Measurements from ENCODE around the gene SPEF2.

Gene SPEF2, protein sequence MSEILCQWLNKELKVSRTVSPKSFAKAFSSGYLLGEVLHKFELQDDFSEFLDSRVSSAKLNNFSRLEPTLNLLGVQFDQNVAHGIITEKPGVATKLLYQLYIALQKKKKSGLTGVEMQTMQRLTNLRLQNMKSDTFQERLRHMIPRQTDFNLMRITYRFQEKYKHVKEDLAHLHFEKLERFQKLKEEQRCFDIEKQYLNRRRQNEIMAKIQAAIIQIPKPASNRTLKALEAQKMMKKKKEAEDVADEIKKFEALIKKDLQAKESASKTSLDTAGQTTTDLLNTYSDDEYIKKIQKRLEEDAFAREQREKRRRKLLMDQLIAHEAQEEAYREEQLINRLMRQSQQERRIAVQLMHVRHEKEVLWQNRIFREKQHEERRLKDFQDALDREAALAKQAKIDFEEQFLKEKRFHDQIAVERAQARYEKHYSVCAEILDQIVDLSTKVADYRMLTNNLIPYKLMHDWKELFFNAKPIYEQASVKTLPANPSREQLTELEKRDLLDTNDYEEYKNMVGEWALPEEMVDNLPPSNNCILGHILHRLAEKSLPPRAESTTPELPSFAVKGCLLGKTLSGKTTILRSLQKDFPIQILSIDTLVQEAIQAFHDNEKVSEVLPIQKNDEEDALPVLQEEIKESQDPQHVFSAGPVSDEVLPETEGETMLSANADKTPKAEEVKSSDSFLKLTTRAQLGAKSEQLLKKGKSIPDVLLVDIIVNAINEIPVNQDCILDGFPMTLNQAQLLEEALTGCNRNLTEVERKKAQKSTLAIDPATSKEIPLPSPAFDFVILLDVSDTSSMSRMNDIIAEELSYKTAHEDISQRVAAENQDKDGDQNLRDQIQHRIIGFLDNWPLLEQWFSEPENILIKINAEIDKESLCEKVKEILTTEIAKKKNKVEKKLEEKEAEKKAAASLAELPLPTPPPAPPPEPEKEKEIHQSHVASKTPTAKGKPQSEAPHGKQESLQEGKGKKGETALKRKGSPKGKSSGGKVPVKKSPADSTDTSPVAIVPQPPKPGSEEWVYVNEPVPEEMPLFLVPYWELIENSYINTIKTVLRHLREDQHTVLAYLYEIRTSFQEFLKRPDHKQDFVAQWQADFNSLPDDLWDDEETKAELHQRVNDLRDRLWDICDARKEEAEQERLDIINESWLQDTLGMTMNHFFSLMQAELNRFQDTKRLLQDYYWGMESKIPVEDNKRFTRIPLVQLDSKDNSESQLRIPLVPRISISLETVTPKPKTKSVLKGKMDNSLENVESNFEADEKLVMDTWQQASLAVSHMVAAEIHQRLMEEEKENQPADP (N-terminal part only)

DNA sequence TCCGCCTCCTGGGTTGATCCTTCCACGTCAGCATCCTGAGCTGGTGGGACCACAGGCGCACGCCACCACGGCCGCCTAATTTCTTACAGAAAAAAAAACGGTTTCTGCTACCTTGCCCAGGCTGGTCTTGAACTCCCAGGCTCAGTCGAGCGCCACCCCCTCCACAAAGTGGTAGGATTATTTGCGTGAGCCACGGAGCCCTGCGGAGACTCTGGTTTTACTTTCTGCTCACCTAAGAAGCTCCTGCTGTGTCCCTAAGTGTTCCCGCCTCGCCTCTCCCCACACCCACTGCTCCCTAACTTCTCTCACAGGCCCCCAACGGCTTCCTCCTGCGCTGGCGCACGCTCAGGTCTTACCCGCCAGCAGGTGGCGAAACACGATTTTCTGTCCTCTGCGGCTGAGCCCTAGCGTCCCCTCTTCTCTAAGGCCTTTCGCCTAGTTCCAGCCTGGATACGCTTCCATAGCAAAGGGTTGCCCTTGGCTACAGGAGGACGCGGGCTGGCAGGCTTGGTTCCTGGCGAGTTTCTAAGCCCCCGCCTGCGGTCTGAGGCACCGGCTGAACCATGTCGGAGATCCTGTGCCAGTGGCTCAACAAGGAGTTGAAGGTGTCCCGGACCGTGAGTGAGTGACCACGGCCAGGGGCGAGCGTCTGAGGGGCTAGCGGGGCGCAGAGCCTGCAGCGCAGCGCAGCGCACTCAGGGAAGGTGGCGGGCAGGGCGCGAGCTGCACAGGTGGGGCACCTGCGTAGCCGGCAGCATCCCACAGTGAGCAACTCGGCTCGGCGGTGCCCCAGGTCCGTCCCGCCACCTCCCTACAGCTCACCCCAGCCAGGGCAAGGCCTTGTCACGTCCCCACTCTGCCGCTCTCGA lies at the start of gene SPEF2:
TSS of gene SPEF2 (plus strand) at position 429 of the 869 bp plus-strand sequence. CDS start at position 564, 135 bp downstream.
- peak; percentile 64 for DNase-seq (ENCODE audit: low read depth)

DNA sequence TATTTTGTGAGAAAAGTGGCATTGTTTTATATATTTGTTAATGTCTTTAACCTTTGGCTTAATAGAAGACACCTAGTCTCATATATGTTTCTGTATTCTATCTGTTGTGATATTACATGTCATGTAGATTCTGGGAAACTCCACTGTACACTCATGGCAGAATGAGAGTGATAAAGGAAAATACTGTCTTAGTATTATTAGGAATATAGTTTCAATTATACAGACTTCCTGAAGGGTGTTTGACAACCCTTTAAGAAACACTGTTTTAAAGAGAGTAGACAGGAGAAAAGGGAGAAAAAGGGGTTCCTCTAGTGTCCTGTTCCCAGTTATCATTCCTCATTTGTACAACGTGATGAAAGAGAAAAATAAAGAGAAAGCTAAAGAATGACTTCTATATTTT lies 42.1 kb upstream of the SPEF2 start:
- no peak for DNase-seq (ENCODE audit: low read depth)

DNA sequence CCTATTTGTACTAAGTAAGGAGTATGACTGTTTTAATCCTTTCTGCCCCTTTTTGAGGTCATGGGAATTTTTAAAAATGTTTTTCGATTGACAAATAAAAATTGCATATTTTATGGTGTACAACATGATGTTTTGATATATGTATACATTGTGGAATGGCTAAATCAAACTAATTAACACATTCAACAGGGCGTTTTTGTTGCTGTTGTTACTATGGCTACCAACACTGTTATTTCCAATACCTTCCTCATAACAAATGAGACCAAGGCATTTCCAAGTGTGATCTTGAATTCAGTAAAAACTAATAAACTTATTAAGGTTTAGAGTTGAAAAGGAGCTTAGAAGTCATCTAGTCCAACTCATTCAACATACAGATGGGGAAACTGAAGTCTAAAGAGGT lies 30.2 kb upstream of the SPEF2 start:
- no peak for DNase-seq (ENCODE audit: low read depth)

DNA sequence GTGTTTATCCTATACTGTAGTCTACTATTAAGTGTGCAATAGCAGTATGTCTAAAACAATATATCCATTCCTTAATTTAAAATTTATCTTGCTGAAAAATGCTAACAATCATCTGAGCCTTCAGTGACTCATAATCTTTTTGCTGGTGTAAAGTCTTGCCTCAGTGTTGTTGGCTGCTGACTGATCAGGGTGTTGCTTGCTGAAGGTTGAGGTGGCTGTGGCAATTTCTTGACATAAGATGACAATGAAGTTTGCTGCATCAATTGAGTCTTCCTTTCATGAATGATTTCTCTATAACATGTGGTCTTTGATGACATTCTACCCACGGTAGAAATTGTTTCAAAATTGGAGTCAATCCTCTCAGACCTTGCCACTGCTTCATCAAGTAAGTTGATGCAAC lies 24.3 kb upstream of the SPEF2 start:
- no peak for DNase-seq (ENCODE audit: low read depth)

DNA sequence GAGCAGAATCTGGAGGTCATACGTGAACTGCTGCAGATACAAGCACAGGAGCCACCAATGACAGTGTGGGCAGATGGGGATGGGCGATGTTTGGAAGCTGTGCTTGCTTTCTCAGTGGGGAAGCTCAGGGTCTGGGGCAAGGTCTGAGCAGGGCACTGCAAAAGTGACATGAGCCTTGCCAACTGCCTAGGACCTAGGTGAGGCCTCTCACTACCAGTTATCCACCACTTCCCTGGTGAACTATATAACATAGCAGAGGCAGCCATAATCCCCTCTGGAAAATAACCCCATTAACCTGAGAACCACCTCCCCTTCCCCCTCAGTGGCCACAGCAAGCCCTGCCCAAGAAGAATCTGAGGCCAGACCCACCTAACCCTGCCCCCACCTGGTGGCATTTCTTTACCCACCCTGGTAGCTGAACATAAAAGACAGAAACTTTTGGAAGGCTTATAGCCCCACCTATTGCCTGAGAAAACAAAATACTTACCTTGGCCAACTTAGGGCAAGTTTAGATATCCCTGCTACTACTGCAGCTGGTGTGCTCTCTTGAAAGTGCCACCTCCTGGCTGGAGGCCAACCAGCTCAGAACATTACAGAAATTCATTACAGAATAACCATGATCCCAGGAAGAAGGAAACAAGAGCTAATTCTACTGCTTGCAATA lies 18.8 kb upstream of the SPEF2 start:
- no peak for DNase-seq (ENCODE audit: low read depth)

DNA sequence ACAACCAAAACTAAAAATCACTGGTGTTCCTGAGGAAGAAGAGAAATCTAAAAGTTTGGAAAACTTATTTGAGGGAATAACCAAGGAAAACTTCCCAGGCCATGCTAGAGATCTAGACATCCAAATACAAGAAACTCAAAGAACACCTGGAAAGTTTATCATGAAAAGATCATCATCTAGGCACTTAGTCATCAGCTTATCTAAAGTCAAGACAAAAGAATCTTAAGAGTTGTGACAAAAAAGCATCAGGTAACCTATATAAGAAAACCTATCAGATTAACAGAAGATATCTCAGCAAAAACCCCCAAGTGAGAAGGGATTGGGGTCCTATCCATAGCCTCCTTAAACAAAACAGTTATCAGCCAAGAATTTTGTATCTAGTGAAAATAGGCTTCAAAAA lies 17.1 kb upstream of the SPEF2 start:
- no peak for DNase-seq (ENCODE audit: low read depth)

DNA sequence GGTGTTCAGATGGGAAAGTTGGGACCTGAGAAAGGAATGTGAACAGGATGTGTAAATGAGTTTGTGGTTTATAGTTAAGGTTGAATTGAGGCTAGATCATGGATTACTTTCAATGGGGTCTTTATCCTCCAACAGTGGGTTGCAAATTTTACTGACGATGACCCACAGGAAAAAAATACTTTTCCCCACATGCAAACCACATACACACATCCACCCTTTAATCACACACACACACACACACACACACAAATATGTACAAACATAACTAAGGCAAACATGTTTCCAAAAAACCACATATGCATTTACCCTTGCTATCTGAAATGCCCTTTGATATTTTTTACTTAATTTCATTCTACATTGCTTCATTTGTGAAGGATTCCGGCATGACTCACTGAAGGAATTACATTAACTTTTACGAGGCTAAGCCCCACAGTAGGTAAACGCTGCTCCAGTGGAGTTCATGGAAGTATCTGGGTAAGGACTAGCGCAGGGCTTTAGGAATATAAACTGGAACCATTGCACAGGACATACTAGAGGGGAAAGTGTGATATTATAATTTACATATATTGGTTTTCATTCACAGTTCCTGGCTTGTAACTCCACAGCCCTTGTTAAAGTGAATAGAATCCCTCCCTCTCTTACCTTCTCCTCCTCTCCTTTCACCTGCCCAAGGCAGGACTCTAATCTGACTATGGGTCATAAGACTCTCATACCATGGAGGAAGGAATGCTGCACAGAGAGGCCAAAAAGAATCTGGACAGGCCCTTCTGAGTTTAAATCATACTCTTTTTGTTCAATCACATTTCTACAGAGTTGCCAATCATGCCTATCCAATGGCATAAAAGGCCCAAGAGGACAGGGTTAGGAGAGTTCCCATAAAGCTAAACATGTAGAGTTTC lies 8.5 kb upstream of the SPEF2 start:
- no peak for DNase-seq (ENCODE audit: low read depth)

DNA sequence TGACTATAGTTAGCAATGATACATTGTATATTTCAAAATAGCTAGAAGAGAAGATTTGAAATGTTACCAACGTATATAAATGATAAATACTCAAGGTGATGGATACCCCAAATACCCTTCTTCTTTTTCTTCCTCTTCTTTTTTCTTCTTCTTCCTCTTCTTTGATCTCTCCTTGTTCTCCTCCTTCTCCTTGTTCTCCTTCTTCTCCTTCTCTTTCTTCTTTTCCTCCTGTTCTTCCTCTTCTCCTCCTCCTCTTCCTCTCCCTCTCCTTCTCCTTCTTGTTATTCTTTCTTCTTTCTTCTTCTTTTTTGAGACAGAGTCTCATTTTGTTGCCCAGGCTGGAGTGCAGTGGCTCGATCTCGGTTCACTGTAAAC lies 616 bp upstream of the SPEF2 start:
- no peak for DNase-seq (ENCODE audit: low read depth)

DNA sequence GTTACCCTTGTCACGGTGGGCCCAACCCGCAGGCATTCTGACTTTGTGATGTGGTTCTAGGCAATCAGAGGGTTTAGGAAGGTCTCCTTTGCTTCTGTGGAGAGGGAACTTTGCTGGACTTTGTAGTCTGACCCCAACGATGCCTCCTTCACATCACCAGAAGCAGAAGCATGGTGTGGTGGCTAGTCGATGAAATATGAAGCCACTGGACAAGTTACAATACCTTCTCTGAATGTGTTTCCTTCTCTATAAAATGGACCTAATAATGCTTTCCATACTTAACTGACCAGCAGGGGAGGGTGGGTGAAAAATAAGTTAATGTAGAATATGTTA lies 607 bp downstream of the SPEF2 start:
- DNase-seq (ENCODE audit: low read depth) = no peak

DNA sequence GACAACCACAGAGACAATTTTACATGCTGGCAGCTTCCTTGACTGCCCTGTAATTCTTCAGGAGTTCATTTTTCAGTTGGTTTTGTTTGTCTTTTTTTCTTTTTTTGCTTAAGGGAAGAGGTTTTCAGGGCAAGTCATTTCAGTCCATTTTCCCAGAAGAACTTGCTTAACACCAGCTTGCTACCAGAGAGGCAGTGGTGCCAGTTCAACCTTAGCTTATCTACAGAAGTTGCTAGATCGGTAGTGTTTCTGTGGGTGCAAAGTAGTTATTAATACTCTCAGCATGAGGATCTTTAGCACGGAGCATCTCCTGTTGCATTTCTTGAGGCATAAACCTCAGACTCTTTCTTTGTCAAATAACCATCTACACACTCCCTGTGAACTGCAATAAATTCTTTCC lies 1.1 kb downstream of the SPEF2 start:
- DNase-seq (ENCODE audit: low read depth) = no peak

DNA sequence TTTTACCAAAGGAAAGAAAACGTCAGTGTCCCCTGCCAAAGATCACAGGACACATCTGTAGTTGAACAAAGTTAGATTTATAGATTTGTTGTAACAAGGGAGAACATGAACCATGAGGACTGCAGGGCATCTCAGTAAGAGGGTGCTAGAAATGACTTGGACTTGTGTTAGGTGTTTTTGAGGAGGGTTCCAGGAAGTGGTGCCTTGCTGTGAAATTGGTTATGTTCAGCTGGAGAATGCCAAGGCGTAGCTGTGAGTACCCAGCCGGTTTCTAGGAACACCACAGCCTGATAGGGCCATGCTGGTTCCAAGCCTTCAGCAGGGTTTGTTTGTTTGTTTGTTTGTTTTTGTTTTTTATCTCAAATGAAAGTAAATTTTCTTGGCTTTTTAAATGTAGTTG lies 5.3 kb downstream of the SPEF2 start:
- no peak for DNase-seq (ENCODE audit: low read depth)

DNA sequence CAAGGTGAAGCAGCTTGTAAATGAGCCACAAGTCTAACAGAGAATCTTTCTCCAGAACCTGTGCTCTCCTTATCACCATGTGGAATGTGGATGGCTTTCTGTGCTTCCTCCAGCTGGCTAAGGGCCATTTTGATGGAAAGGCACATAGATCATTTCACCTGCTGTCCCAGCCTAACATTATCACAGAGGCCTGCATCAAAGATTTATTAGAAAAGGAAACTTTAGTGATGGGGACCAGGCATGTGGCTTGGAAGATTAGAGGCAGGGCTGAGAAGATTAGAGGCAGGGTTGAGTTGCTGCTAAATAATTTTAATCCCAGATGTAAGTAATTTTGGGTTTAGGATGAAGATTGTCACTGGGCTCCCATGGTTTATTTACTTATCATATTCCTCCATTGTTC lies 6.3 kb downstream of the SPEF2 start:
- no peak for DNase-seq (ENCODE audit: low read depth)

DNA sequence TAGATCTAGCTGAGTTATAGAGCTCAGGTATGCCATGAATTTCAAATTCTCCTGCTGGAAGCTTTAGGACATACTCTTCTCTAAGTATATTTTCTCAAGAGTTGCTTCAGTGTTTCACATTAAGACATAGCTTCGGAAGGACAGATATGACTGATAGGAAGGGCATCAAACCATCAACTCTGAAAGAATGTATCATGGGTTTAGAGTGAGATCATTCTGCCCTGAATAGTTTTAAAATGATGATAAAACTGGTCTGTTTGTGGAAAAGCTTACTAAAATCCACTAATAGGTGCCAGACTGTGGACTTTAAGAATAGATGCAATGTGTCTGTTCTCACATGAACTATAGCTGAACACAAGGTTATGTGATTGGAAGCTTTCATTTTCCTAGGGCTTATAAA lies 8.4 kb downstream of the SPEF2 start:
- no peak for DNase-seq (ENCODE audit: low read depth)

DNA sequence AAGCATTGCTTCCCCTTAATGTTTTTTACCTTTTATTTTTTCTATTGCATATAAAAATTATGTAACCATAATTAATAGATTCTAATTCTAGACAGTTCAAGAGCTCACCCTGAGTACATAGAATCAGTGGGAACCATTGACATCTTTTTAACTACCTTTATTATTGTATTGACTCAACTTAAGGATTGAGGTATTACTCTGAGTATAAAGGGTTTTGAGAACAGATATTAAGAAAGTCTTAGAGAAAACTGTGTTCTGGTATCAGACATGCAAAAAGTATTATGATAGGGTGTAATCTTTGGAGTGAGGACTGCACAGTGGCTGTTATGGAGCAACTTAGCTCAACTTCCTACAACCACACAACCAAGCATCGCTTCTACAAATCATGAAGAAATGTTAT lies 8.9 kb downstream of the SPEF2 start:
- no peak for DNase-seq (ENCODE audit: low read depth)

DNA sequence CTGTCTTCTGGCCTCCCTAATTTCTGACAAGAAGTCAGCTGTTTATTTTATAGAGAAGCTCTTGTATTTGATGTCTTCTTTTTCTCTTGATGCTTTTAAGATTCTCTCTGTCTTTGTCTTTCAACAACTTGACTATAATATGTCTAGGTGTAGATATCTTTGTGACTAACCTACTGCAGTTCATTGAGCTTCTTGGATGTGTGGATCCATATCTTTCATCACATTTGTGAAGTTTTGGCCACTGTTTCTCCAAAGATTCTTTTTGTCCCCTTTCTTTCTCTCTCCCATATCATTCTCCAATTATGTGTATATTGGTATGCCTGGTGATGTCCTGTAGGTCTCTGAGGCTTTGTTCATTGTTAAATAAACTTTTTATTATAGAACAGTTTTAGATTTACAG lies 16.7 kb downstream of the SPEF2 start:
- no peak for DNase-seq (ENCODE audit: low read depth)

DNA sequence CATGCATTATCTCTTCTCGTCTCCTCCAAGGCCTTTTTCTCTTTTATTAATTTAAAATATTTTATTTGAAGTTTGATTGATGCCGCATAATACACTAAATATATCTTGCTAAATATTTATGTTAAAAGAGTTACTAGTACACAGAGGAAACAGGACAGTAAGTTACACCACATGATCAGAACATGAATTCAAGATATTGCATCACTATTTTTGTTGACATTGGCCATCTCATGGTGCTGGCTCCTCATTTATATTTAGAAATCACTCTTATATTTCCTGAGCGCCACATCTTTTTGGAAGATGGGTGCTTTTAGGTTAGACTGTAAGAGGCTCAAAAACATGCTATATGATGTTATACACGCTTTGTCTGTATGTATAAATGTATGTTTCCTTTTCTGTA lies 23.0 kb downstream of the SPEF2 start:
- no peak for DNase-seq (ENCODE audit: low read depth)

DNA sequence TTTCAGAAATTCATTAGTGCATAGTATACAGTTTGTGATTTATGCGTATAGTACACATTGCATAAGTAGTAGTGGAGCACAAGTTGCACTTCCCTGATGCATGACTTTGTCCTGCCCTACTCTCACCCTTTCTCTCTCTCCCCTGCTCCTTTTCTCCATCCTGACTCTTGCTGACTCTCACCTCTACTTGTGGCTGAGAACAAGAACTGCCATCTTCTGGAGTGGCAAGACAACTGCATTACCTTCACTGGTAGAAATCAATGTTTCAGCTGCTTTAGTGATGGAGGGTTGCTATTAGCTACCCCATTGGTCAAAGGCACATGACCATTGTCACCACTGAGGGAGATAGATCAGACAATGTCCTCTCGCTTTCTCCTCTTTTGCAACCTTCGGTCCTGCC lies 26.9 kb downstream of the SPEF2 start:
- DNase-seq (ENCODE audit: low read depth) = no peak

DNA sequence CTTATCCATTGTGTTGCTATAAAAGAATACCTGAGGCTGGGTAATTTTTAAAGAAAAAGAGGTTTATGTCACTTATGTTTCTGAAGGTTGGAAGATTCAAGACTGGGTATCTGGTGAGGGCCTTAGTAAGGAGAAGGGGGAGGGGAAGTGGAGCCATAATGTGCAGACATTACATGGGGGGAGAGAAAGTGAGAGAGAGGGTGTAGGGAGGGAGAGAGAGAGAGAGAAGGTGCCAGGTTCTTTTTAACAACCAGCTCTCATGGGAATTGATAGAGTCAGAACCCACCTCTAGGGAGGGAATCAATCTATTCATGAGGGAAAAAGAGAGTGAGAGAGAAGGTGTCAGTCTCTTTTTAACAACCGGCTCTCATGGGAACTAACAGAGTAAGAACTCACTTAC lies 29.5 kb downstream of the SPEF2 start:
- no peak for DNase-seq (ENCODE audit: low read depth)

DNA sequence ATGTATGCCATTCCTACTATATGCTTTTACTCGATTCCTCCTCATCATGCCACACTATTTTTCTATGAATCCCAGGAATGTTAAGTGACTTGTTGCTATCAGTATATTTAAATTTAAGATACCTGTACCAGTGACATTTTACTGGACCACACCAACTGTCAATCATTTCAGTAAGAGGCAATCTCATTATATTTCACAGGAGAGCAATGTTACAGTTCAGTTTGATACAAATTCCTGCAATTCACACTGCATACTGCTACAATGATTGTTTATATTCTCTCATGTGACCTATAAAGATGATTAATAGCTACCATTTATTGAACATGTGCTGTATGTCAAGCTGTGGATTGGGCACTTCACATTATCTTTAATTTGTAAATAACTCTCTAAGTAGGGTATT lies 30.0 kb downstream of the SPEF2 start:
- no peak for DNase-seq (ENCODE audit: low read depth)

All from stimulated activated CD8-positive, alpha-beta memory T cell treated with anti-CD3 and anti-CD28 coated beads, Interleukin-12 subunit alpha, Interleukin-12 subunit beta, amount 100 ng/mL, for 1 hour (primary cell).